Measurements from ENCODE around the gene AMOTL1.
A peak's percentile ranks its signal among the peaks of the same experiment; 100 is the strongest.
"Not testable (repeated sequence)": the region's sequence is repeated elsewhere in the genome, so short reads cannot be mapped to it uniquely, and the experiment has no call there.

Gene AMOTL1

GRCh38 chr11:94885133-94885532 lies 117.0 kb downstream of the AMOTL1 start:
- no peak for DNase-seq

DNA sequence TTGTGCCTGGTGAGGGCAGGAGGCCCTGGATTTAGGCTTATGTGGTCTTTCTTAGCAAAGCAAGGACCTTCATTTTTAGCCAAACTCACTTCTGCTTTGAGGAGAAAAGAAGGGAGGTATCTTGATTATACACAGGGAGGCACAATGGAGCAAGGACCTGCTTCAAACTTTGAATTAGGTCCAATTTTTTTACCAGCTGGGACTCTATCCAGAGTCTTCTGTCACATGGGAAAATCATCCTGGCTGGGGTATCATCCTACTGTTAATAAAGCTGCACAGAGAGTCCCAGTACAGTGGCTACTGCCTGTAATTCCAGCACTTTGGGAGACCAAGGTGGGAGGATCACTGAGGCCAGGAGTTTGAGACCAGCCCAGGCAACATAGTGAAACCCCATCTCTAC lies 117.4 kb downstream of the AMOTL1 start:
- DNase-seq, result no peak

GRCh38 chr11:94888204-94888603 lies 120.0 kb downstream of the AMOTL1 start:
- no peak for DNase-seq

DNA sequence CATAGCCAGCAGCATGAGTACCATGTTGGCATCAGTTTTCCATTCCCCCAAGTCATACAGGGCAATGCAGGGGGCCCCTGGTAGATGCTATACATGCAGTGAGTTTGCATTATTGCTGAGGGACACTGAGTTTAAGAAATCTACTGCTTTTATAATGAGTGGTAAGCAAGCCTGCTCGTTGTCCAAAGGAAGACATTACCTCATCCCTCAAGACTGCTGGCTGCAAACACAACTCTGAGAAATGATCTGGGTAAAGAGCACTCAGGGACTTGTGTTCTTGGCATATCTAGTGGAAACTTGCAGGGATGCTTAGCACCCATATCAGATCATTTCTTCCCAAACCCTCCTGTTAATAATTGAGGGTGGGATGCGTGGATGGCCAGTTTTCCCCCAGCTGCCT lies 127.3 kb downstream of the AMOTL1 start:
- DNase-seq, result no peak

DNA sequence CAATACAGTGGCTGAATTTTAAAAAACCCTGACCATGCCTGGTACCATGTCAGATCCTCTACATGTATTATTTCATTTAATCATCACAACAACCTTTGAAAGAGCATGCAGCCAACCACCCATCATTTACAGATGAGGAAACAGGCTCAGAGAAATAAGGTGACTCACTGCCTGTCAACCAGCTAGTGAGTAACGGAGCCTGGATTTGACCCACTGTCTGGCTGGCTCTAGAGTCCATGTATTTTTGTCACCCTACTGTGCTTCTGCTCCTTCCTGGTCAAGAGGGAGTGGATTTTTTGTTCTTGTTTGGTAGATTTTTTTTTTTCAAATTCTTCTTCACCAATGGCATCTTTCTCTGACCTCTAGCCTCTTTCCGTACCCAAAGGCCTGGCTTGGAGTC lies 127.8 kb downstream of the AMOTL1 start:
- no peak for DNase-seq

DNA sequence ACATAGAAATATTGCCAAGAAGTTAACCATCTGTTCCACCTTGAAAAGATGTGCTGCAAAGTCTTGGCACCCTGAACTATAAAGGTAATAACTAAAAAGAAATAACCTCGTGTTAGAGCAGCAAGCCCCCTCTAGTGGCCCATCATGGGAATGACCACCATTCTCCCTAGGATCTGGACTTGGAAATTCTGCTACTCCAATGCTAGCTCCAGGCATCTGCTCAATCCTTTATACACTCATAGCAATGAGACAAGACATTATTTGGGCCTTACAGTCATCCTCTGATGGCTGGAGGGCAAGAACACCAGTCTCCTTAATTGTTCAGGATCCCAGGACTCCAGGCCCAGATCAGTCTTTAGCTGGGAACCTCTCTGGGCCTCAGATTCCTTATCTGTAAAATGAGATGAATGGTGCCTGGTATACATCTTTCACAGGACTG lies 129.2 kb downstream of the AMOTL1 start:
- peak; percentile 19 to 36 for DNase-seq

DNA sequence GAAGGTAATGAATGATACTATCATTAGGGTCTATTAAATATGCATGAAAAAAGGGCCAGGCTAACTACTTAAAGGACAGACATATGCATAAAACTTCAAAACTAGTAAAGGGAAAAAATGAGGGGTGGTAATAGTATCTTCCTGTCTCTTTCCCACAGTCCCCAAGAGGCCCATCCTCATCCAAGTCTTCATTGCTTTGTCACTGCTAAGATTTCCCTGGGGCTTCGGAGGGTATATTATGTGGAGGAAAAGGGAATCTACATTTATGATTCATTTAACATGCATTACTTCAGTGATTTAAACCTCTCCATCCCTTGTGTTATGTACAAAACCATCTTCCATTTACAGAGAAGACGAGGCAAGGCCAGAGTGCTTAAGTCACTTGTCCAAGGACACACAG lies 139.1 kb downstream of the AMOTL1 start:
- no peak for DNase-seq

DNA sequence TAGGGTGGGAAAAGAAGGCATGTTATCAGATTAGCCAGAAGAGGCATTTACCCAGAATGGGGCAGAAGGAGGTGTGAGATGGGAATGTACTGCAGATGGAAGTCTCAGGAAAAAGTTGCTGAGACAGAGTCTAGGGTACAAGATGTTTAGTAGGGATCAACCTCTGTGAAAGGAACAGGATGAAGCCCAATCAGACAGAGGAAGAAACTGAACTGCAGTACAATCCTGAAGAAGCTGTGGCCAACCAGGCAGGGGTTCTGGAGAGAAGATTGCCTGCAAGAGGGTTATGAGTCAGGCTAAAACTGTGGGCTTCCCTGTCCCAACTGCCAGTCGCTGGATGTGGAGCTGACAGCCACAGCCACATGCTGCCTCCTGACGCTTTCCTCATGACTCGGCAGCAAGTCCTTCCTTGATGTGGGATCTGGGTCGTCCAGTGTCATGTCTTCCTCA lies 141.2 kb downstream of the AMOTL1 start:
- no peak for DNase-seq

- no peak for DNase-seq
Measured at GRCh38 chr11:94910270-94910669, 142.1 kb downstream of the AMOTL1 start.

DNA sequence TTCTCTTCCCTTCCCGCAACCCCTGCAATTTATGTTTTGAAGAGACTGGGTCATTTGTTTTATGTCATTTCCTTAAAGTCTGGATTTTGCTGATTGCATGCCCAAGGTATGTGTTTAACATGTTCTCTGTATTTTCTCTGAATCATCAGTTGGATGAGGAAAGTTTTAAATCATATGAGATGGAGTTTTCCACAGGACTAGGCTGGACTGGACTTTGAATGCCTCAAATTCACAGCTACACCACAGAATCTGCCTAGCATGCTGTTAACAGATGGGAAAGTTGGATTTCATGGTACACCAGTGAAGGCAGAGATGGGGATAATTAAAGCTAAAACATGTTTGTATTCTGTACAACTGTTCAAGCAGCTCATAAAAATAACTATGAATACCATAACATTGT lies 142.6 kb downstream of the AMOTL1 start:
- DNase-seq, result no peak

- DNase-seq, result no peak
Measured at GRCh38 chr11:94912806-94913205, 144.7 kb downstream of the AMOTL1 start.

DNA sequence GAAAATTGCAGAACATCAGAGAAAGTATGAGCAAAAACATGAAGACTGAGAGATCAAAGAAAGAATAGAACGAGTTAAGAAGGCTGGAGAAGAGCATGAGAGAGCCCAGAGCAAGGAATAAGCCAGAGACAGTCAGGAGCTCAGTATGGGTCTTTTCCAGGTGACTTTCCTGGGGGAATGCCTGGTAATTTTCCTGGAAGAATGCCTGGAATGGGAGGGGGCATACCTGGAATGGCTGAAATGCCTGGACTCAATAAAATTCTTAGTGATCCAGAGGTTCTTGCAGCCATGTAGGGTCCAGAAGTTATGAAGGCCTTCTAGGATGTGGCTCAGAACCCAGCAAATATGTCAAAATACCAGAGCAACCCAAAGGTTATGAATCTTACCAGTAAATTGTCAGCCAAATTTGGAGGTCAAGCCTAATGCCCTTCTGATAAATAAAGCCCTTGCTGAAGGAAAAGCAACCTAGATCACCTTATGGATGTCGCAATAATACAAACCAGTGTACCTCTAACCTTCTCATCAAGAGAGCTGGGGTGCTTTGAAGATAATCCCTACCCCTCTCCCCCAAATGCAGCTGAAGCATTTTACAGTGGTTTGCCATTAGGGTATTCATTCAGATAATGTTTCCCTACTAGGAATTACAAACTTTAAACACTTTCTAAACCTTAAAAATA lies 145.7 kb downstream of the AMOTL1 start:
- DNase-seq, result not testable (repeated sequence)

DNA sequence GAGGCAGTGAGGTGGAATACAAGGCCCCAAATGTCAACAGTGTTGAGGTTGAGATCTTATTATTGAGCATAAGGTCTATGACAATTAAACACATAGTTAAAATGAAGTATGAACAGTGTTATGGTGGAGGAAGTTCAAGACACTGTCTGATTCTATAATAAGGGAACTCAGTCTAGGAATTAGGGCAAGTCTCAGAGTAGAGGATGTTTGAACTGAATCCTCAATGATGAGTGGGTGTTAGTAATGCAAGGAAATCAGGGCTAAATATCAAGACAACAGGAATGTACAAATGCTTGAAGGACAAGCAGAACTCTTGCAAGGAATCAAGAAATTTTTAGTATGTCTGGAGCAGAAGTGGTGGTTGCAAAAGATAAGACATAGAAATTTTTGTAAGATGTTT lies 152.2 kb downstream of the AMOTL1 start:
- no peak for DNase-seq

DNA sequence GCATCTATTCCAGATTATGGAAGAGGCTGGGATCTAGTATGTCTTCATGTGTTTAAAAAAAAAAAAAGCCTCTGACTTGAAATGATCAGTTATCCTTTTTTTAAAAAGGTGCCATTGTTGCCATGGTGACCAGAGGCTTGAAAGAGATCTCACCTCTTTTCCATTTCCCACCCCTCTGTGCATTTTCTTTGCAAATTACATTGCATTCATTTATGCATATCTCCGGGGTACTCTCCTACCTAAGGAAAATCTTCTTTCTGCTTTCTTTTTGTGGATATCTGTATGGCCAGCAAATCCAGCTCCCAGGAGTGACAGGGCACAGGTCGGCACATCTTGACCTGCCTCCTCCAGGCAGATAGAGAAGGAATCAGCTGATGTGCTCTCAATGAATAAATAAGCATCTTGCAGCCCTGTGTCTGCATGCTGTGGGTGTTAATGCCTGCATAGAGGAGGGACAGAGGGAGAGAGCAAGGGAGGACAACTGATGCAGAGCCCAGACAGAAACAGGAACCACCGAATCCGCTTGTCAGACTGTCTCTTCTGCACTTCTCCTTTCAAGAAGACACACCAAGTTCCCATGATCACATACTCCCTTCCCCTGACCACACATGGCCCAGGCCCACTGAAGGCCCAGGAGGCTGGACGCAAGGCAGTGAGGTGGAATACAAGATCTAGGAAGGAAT lies 154.3 kb downstream of the AMOTL1 start:
- no peak for DNase-seq

DNA sequence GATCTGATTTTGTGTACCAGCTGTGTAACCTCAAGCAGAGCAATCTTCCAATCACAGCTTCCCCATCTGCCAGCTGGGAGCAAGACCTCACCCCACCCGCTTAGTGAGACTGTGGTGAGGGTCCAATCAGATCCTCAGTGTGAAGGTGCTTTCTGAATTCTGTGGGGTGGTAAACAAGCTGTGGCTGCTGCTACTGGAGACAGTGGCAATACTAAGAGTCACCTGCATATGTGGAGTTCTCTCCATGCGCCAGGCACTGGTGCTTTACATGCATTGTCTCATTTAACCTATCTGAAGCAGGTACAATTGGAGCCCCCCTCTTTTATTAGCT lies 154.8 kb downstream of the AMOTL1 start:
- no peak for DNase-seq

- DNase-seq, result no peak
Measured at GRCh38 chr11:94924171-94924572, 156.0 kb downstream of the AMOTL1 start.

GRCh38 chr11:94924612-94925011 lies 156.5 kb downstream of the AMOTL1 start:
- DNase-seq, result no peak

GRCh38 chr11:94925422-94926270 lies 157.5 kb downstream of the AMOTL1 start:
- DNase-seq, result no peak

DNA sequence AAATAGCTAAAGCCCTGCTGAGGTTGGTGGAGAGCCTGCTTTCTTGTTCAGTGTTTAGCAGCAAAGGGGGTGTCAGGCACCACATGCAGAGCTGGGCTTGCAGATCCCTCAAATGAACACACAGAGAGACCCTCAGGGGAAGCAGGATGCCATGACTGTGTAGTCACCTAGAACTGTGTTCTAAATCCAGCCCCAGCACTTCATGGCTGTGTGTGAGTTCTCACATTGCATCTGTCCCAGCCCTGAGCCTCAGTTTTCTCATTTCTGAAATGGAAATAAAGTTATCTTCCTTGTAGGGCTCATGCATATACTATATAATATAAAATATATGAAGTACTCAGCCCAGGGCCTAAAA lies 158.1 kb downstream of the AMOTL1 start:
- DNase-seq, result no peak

Data from stimulated activated CD4-positive, alpha-beta T cell treated with anti-CD3 and anti-CD28 coated beads, Interleukin-2, amount 100 ng/mL, for 48 hours (primary cell).